CD4-positive, CD25-positive, alpha-beta regulatory T cell (primary cell): ENCODE results near the gene TNS1. TPM values are rescaled to one million over a fixed set of nuclear protein-coding genes. Genes with fewer than 3 reads are reported as not detected.
"Not testable (repeated sequence)": the region's sequence is repeated elsewhere in the genome, so short reads cannot be mapped to it uniquely, and the experiment has no call there.

ENCODE experiments used
- ATAC-seq, 2 donors: fragments of 150-1000 bp; cut with Tn5 transposase; one replicate each; pipeline ENCODE4 v1.10.0; 2021; ENCODE audit warnings: low read depth in 2 of 2, moderate number of reproducible peaks in 2 of 2, moderate library complexity in 1 of 2
- DNase-seq, 3 donors: peaks; one replicate each; pipeline versions ENCODE4 v3.0.0 to v3.0.0-alpha.2; 2012 to 2022; ENCODE audit warnings: mixed read lengths in 1 of 3
- H3K27ac ChIP-seq: one replicate; pipeline ENCODE4 v1.7.0; 2013; ENCODE audit warnings: mild to moderate bottlenecking, low read length; ENCODE audit not compliant: insufficient read depth, poor library complexity, severe bottlenecking
- H3K27me3 ChIP-seq: one replicate; pipeline ENCODE4 v1.7.0; 2013; ENCODE audit warnings: low read length; ENCODE audit not compliant: control insufficient read depth, insufficient read depth
- H3K36me3 ChIP-seq: one replicate; pipeline ENCODE4 v1.7.0; 2013; ENCODE audit warnings: mild to moderate bottlenecking, low read length, moderate library complexity; ENCODE audit not compliant: control insufficient read depth, insufficient read depth
- H3K4me1 ChIP-seq: 2 replicates; pipeline ENCODE4 v1.7.0; 2013; ENCODE audit warnings: mild to moderate bottlenecking, low read length; ENCODE audit not compliant: insufficient read depth, control insufficient read depth, poor library complexity, severe bottlenecking
- H3K4me3 ChIP-seq: one replicate; pipeline ENCODE4 v1.7.0; 2013; ENCODE audit warnings: low read depth, mild to moderate bottlenecking, low read length, moderate library complexity
- H3K9me3 ChIP-seq, 2 experiments: 1 replicate in 1 of 2; 2 replicates in 1 of 2; pipeline ENCODE4 v1.7.0; 2013; ENCODE audit warnings: low read length in 2 of 2, mild to moderate bottlenecking in 1 of 2, moderate library complexity in 1 of 2; ENCODE audit not compliant: control insufficient read depth in 2 of 2
- H3K27ac Mint-ChIP-seq, 3 donors: one replicate each; pipeline ENCODE4 v1.8.0; 2020 to 2022; ENCODE audit warnings: mild to moderate bottlenecking in 3 of 3, mixed read lengths in 3 of 3, moderate library complexity in 2 of 3
- H3K27me3 Mint-ChIP-seq: one replicate; pipeline ENCODE4 v1.8.0; 2022; ENCODE audit warnings: mild to moderate bottlenecking, mixed read lengths
- H3K36me3 Mint-ChIP-seq: one replicate; pipeline ENCODE4 v1.8.0; 2020; ENCODE audit warnings: mixed read lengths
- H3K4me1 Mint-ChIP-seq, 4 donors: one replicate each; pipeline ENCODE4 v1.8.0; 2020 to 2022; ENCODE audit warnings: mixed read lengths in 4 of 4, mild to moderate bottlenecking in 1 of 4
- H3K4me3 Mint-ChIP-seq, 4 donors: one replicate each; pipeline ENCODE4 v1.8.0; 2020 to 2022; ENCODE audit warnings: mild to moderate bottlenecking in 4 of 4, mixed read lengths in 4 of 4, moderate library complexity in 3 of 4
- H3K9me3 Mint-ChIP-seq, 7 donors: one replicate each; pipeline ENCODE4 v1.8.0; 2020 to 2022; ENCODE audit warnings: mixed read lengths in 7 of 7, mild to moderate bottlenecking in 3 of 7, moderate library complexity in 2 of 7
- polyA plus RNA-seq, 4 donors: library from polyadenylated mRNA; unstranded; fragments of 300-500 nt; fragmentation: Illumina TruSeq; gene quantifications; one replicate each; pipeline ENCODE4 v1.2.3, GENCODE V29; 2021
- total RNA-seq: library from RNA; stranded (reverse); gene quantifications from one replicate; pipeline ENCODE4 v1.2.3, GENCODE V29; 2022

Gene TNS1
- total and polyA plus RNA-seq, 5 donors from 2014 or later: 0.49 TPM; not detected in 4

- Histone ChIP-seq H3K27ac (no peak overlapping the region), H3K36me3 (no peaks in the 10 kb centered on the region), H3K9me3 (no peaks in the 10 kb centered on the region), H3K27me3 (no peaks in the 10 kb centered on the region), H3K4me1 (no peaks in the 10 kb centered on the region), H3K4me3 (no peak overlapping the region)
- DNase-seq (no peak), ATAC-seq (no peak)
- no peak overlapping the region for H3K27ac Mint-ChIP-seq
- peaks cover 0 to 2% (median 0%) of the 10 kb centered on the region in 7 donors for H3K9me3 Mint-ChIP-seq
- no peaks in the 10 kb centered on the region for H3K4me1 Mint-ChIP-seq
- H3K27me3 Mint-ChIP-seq: no peaks in the 10 kb centered on the region
- H3K4me3 Mint-ChIP-seq: no peak overlapping the region
- no peaks in the 10 kb centered on the region for H3K36me3 Mint-ChIP-seq
These were observed 184.4 kb downstream of the TNS1 start for GRCh38 chr2:217818293-217818850.

GRCh38 chr2:217817466-217818292 is 185.1 kb downstream of the TNS1 start:
- peaks cover 0 to 2% (median 0%) of the 10 kb centered on the region in 7 donors for H3K9me3 Mint-ChIP-seq
- Histone ChIP-seq H3K4me1 (no peaks in the 10 kb centered on the region), H3K27ac (no peak overlapping the region), H3K4me3 (no peak overlapping the region), H3K36me3 (no peaks in the 10 kb centered on the region), H3K9me3 (no peaks in the 10 kb centered on the region), H3K27me3 (no peaks in the 10 kb centered on the region)
- no peaks in the 10 kb centered on the region for H3K36me3 Mint-ChIP-seq
- H3K27me3 Mint-ChIP-seq: no peaks in the 10 kb centered on the region
- H3K27ac Mint-ChIP-seq: no peak overlapping the region
- ATAC-seq (no peak), DNase-seq (no peak)
- no peak overlapping the region for H3K4me3 Mint-ChIP-seq
- H3K4me1 Mint-ChIP-seq: no peaks in the 10 kb centered on the region

GRCh38 chr2:217816396-217816869 is 186.4 kb downstream of the TNS1 start:
- Mint-ChIP-seq H3K27me3 (no peaks in the 10 kb centered on the region), H3K36me3 (no peaks in the 10 kb centered on the region), H3K4me1 (no peaks in the 10 kb centered on the region), H3K9me3 (peaks cover 0 to 2% (median 0%) of the 10 kb centered on the region in 7 donors), H3K27ac (no peak overlapping the region), H3K4me3 (no peak overlapping the region)
- ATAC-seq (no peak), DNase-seq (no peak)
- Histone ChIP-seq H3K27ac (no peak overlapping the region), H3K36me3 (no peaks in the 10 kb centered on the region), H3K9me3 (no peaks in the 10 kb centered on the region), H3K4me1 (no peaks in the 10 kb centered on the region), H3K4me3 (no peak overlapping the region), H3K27me3 (no peaks in the 10 kb centered on the region)

- Histone ChIP-seq H3K27ac (no peak overlapping the region), H3K4me3 (no peak overlapping the region), H3K36me3 (no peaks in the 10 kb centered on the region), H3K27me3 (no peaks in the 10 kb centered on the region), H3K9me3 (no peaks in the 10 kb centered on the region), H3K4me1 (no peaks in the 10 kb centered on the region)
- H3K9me3 Mint-ChIP-seq: peaks cover 0 to 2% (median 0%) of the 10 kb centered on the region in 7 donors
- no peaks in the 10 kb centered on the region for H3K36me3 Mint-ChIP-seq
- H3K4me1 Mint-ChIP-seq: no peaks in the 10 kb centered on the region
- no peaks in the 10 kb centered on the region for H3K27me3 Mint-ChIP-seq
- no peak overlapping the region for H3K27ac Mint-ChIP-seq
- no peak for DNase-seq
- ATAC-seq: no peak
- H3K4me3 Mint-ChIP-seq: no peak overlapping the region
These were observed 189.0 kb downstream of the TNS1 start for GRCh38 chr2:217813828-217814227.

- Histone ChIP-seq H3K4me1 (no peaks in the 10 kb centered on the region), H3K36me3 (no peaks in the 10 kb centered on the region), H3K27ac (no peak overlapping the region), H3K9me3 (no peaks in the 10 kb centered on the region), H3K27me3 (no peaks in the 10 kb centered on the region), H3K4me3 (no peak overlapping the region)
- Mint-ChIP-seq H3K27me3 (no peaks in the 10 kb centered on the region), H3K4me3 (no peak overlapping the region), H3K36me3 (no peaks in the 10 kb centered on the region), H3K27ac (no peak overlapping the region), H3K9me3 (peaks cover 0 to 2% (median 0%) of the 10 kb centered on the region in 7 donors), H3K4me1 (no peaks in the 10 kb centered on the region)
- ATAC-seq (no peak), DNase-seq (no peak)
These were observed 190.6 kb downstream of the TNS1 start for GRCh38 chr2:217812170-217812569.

GRCh38 chr2:217810260-217810659 is 192.5 kb downstream of the TNS1 start:
- peaks cover 0 to 2% (median 0%) of the 10 kb centered on the region in 4 donors for H3K4me1 Mint-ChIP-seq
- DNase-seq (no peak), ATAC-seq (no peak)
- Histone ChIP-seq H3K36me3 (no peaks in the 10 kb centered on the region), H3K27me3 (no peaks in the 10 kb centered on the region), H3K9me3 (no peaks in the 10 kb centered on the region), H3K27ac (no peak overlapping the region), H3K4me3 (no peak overlapping the region), H3K4me1 (no peaks in the 10 kb centered on the region)
- peaks cover 0 to 2% (median 0%) of the 10 kb centered on the region in 7 donors for H3K9me3 Mint-ChIP-seq
- H3K27ac Mint-ChIP-seq: no peak overlapping the region
- no peaks in the 10 kb centered on the region for H3K27me3 Mint-ChIP-seq
- no peaks in the 10 kb centered on the region for H3K36me3 Mint-ChIP-seq
- no peak overlapping the region for H3K4me3 Mint-ChIP-seq

- Mint-ChIP-seq H3K27me3 (no peaks in the 10 kb centered on the region), H3K36me3 (no peaks in the 10 kb centered on the region), H3K4me3 (no peak overlapping the region), H3K27ac (no peak overlapping the region), H3K4me1 (peaks cover 0 to 2% (median 0%) of the 10 kb centered on the region in 4 donors), H3K9me3 (peaks cover 0 to 2% (median 0%) of the 10 kb centered on the region in 7 donors)
- H3K27me3 ChIP-seq: no peaks in the 10 kb centered on the region
- ATAC-seq (no peak), DNase-seq (no peak)
- no peaks in the 10 kb centered on the region for H3K36me3 ChIP-seq
- H3K9me3 ChIP-seq: no peaks in the 10 kb centered on the region
- no peaks in the 10 kb centered on the region for H3K4me1 ChIP-seq
- H3K27ac ChIP-seq: no peak overlapping the region
- no peak overlapping the region for H3K4me3 ChIP-seq
These were observed 193.1 kb downstream of the TNS1 start for GRCh38 chr2:217809736-217810135.

- not testable (repeated sequence) for H3K9me3 ChIP-seq, H3K36me3 Mint-ChIP-seq, H3K4me3 ChIP-seq, H3K27ac ChIP-seq, H3K27me3 Mint-ChIP-seq, H3K27ac Mint-ChIP-seq, H3K36me3 ChIP-seq, H3K27me3 ChIP-seq, H3K4me1 ChIP-seq, H3K4me3 Mint-ChIP-seq, H3K9me3 Mint-ChIP-seq, H3K4me1 Mint-ChIP-seq, DNase-seq, ATAC-seq
These were observed 193.8 kb downstream of the TNS1 start for GRCh38 chr2:217808967-217809366.
